K562 (cell line): Measurements from ENCODE around the gene ASCC2. TPM values are rescaled to one million over a fixed set of nuclear protein-coding genes. Genes with fewer than 3 reads are reported as not detected.

Experiments
- ATF3 ChIP-seq, 2 experiments: fragments of 450-650 bp in 1 of 2; sonication (generic) in 1 of 2; formaldehyde crosslinking in 1 of 2; IDR thresholded peaks in 1 of 2; conservative IDR thresholded peaks in 1 of 2; 2 replicates each; pipeline versions ENCODE4 v1.6.1 to v1.8.1; 2016 to 2023; ENCODE audit warnings: mild to moderate bottlenecking in 2 of 2, moderate library complexity in 2 of 2, inconsistent platforms in 1 of 2, missing genetic modification reagents in 1 of 2
- CBFA2T3 ChIP-seq: fragments of 450-650 bp; IDR thresholded peaks from 2 replicates; pipeline ENCODE4 v1.6.1; 2017
- CBFB ChIP-seq: sonication (generic); formaldehyde crosslinking; IDR thresholded peaks from 2 replicates; pipeline ENCODE4 v1.4.0; 2020; ENCODE audit warnings: mild to moderate bottlenecking, missing genetic modification reagents
- ELF4 ChIP-seq: fragments of 450-650 bp; formaldehyde crosslinking; IDR thresholded peaks from 2 replicates; pipeline ENCODE4 v1.4.0; 2022; ENCODE audit warnings: missing genetic modification characterization
- FOSL1 ChIP-seq: fragments of 200-800 bp; sonication (Bioruptor generic); conservative IDR thresholded peaks from 2 replicates; pipeline ENCODE4 v1.6.1; 2016; ENCODE audit warnings: missing genetic modification characterization, missing compliant biosample characterization
- IRF9 ChIP-seq: fragments of 450-650 bp; IDR thresholded peaks from 2 replicates; pipeline ENCODE4 v1.6.1; 2016; ENCODE audit warnings: missing biosample characterization, missing genetic modification characterization
- MCM2 ChIP-seq: fragments of 450-650 bp; IDR thresholded peaks from 2 replicates; pipeline ENCODE4 v1.6.1; 2017; ENCODE audit warnings: low read depth, mild to moderate bottlenecking
- MCM3 ChIP-seq: fragments of 450-650 bp; IDR thresholded peaks from 2 replicates; pipeline ENCODE4 v1.6.1; 2016
- PHF21A ChIP-seq: fragments of 450-650 bp; IDR thresholded peaks from 2 replicates; pipeline ENCODE4 v1.6.1; 2017; ENCODE audit warnings: low read depth, borderline replicate concordance
- PKNOX1 ChIP-seq: fragments of 450-650 bp; IDR thresholded peaks from 2 replicates; pipeline ENCODE4 v1.6.1; 2016
- PTTG1 ChIP-seq: fragments of 450-650 bp; IDR thresholded peaks from 2 replicates; pipeline ENCODE4 v1.6.1; 2016; ENCODE audit warnings: low read depth, mild to moderate bottlenecking, missing genetic modification characterization, missing compliant biosample characterization
- SMAD1 ChIP-seq: fragments of 150-350 bp; IDR thresholded peaks from 2 replicates; pipeline ENCODE4 v1.6.1; 2014; ENCODE audit warnings: low read length, low read depth; ENCODE audit not compliant: partially characterized antibody
- SMARCB1 ChIP-seq: IDR thresholded peaks from 2 replicates; pipeline ENCODE4 v1.6.1; 2011; ENCODE audit warnings: improper control_type of control experiment, low read depth; ENCODE audit not compliant: insufficient read length
- TFAM ChIP-seq: fragments of 250-450 bp; sonication (Bioruptor Pico); conservative IDR thresholded peaks from 2 replicates; pipeline ENCODE4 v1.5.0; 2021; ENCODE audit warnings: mild to moderate bottlenecking, moderate library complexity
- ZBTB5 ChIP-seq: fragments of 450-650 bp; IDR thresholded peaks from 2 replicates; pipeline ENCODE4 v1.6.1; 2017; ENCODE audit warnings: antibody characterized with exemption
- ZC3H11A ChIP-seq: IDR thresholded peaks from 2 replicates; pipeline ENCODE4 v1.6.1; 2012; ENCODE audit warnings: low read depth, low read length, improper control_type of control experiment
- ZNF253 ChIP-seq: fragments of 250-450 bp; sonication (Bioruptor Pico); conservative IDR thresholded peaks from 2 replicates; pipeline ENCODE4 v1.6.1; 2021; ENCODE audit warnings: mild to moderate bottlenecking
- ZNF347 ChIP-seq: fragments of 450-650 bp; formaldehyde crosslinking; IDR thresholded peaks from 2 replicates; pipeline ENCODE4 v1.4.0; 2020; ENCODE audit warnings: low read depth, mild to moderate bottlenecking, moderate library complexity
- ZNF764 ChIP-seq: fragments of 250-450 bp; sonication (Bioruptor Pico); IDR thresholded peaks from 2 replicates; pipeline ENCODE4 v1.4.0; 2020; ENCODE audit warnings: low read depth, mild to moderate bottlenecking, moderate library complexity
- polyA plus RNA-seq, 8 experiments: library from polyadenylated mRNA; depleted of rRNA in 4 of 8; stranded (reverse) in 5 of 8; unstranded in 3 of 8; fragments of >200 nt; fragmentation: Nextera tagmentation in 2 of 8; fragmentation: Illumina TruSeq in 1 of 8; extraction: Ambion mirVana in 2 of 8; extraction: Trizol in 1 of 8; gene quantifications; 2 replicates each; pipeline versions ENCODE4 v1.2.1 to v1.2.3, GENCODE V29; 2011 to 2014; ENCODE audit warnings: inconsistent platforms in 1 of 8, missing spikeins in 1 of 8
- total RNA-seq, 7 experiments: library from RNA; depleted of rRNA in 6 of 7; stranded (reverse); fragments of >200 nt in 6 of 7; fragmentation: Illumina TruSeq in 2 of 7; extraction: Trizol in 2 of 7; gene quantifications; 2 replicates each; pipeline versions ENCODE4 v1.2.1 to v1.2.3, GENCODE V29; 2011 to 2021; ENCODE audit warnings: low replicate concordance in 1 of 7
- TF ChIP-seq, protein P1 (sequence below): fragments of 450-650 bp; IDR thresholded peaks from 2 replicates; pipeline ENCODE4 v1.6.1; 2017; ENCODE audit warnings: mild to moderate bottlenecking, moderate library complexity

The ASCC2 gene
- total and polyA plus RNA-seq, 9 of the 15 experiments (the other 6 are each of a cell fraction or from before 2014, with no cell fraction given), result 4.0 to 46.7 (median 26.8) TPM

DNA sequence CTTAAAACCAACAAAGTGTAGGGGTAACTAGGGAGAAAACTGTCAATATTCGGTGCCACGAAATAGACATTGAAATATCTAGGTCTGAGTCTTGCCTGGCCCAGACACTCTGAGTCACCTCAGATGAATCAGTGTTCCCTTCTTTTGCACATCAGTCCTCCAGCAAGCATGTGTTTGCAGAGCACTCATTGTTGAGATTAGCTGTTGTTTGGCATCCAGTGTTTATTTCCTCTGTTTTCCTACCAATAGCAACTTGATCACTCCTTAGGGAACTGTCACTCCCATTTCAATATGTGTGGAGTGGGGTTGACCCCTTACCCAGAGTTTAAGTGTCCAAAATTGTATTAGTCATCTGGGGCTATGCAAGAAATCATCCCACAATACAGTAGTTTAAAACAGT lies 4.7 kb upstream of the ASCC2 start (continued):
- TF ChIP-seq PKNOX1, result no peak
- no peak for TF ChIP-seq ZBTB5
- no peak for TF ChIP-seq SMARCB1
- TF ChIP-seq PTTG1 (tag), result no peak
- TF ChIP-seq ELF4 (CRISPR knock-in tag), result no peak
- TF ChIP-seq SMAD1, result no peak
- TF ChIP-seq ZNF347 (CRISPR knock-in tag), result no peak
- TF ChIP-seq FOSL1 (tag), result peak; percentile 72
- no peak for TF ChIP-seq MCM3
- TF ChIP-seq CBFB, result no peak
- TF ChIP-seq ZNF764 (CRISPR knock-in tag), result no peak
- no peak for TF ChIP-seq TFAM (CRISPR knock-in tag)
- no peak for TF ChIP-seq MCM2
- 0 out of 2 replicates have a peak, but pooled peaks have one; percentile 9 for TF ChIP-seq CBFA2T3
- TF ChIP-seq ATF3 (IDR thresholded peaks at IDR 0.05), result peak; percentile 57
- TF ChIP-seq ATF3 (CRISPR knock-in tag; conservative IDR thresholded peaks at IDR 0.05), result no peak
- no peak for TF ChIP-seq PHF21A
- no peak for TF ChIP-seq ZNF253 (CRISPR knock-in tag)
- TF ChIP-seq IRF9 (tag), result no peak
- TF ChIP-seq ZC3H11A, result no peak
- TF ChIP-seq, protein P1, sequence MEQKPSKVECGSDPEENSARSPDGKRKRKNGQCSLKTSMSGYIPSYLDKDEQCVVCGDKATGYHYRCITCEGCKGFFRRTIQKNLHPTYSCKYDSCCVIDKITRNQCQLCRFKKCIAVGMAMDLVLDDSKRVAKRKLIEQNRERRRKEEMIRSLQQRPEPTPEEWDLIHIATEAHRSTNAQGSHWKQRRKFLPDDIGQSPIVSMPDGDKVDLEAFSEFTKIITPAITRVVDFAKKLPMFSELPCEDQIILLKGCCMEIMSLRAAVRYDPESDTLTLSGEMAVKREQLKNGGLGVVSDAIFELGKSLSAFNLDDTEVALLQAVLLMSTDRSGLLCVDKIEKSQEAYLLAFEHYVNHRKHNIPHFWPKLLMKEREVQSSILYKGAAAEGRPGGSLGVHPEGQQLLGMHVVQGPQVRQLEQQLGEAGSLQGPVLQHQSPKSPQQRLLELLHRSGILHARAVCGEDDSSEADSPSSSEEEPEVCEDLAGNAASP, result no peak
